HepG2 (cell line): ENCODE results near the gene ZC3H18. TPM values are rescaled to one million over a fixed set of nuclear protein-coding genes. Genes with fewer than 3 reads are reported as not detected.

Source experiments
- ATAC-seq: fragments of 200-7000 bp; cut with Tn5 transposase; 3 replicates; pipeline ENCODE4 v1.9.1; 2020; ENCODE audit warnings: mild to moderate bottlenecking, moderate library complexity
- BruUV-seq: library from RNA; stranded (reverse); fragments of 400-500 nt; replicated peaks from 2 replicates; lab custom pipeline; 2021; lab: Mats Ljungman, UMichigan
- CTCF ChIA-PET: fragments of 300-600 bp; formaldehyde crosslinking; extraction: SDS; loops from one replicate; lab custom pipeline; 2021; ENCODE audit warnings: low total read pairs, inconsistent platforms, low intra/inter-chr PET ratio; lab: Yijun Ruan, JAX
- POLR2A ChIA-PET: fragments of 350-600 bp; sonication (Branson Sonifier 250); formaldehyde crosslinking; loops from one replicate; lab custom pipeline; 2020; ENCODE audit warnings: antibody characterized with exemption, inconsistent platforms; lab: Yijun Ruan, JAX
- DNase-seq: peaks from one replicate; pipeline ENCODE4 v3.0.0-alpha.2; 2015; ENCODE audit warnings: low spot score
- FAIRE-seq: peaks from 3 replicates; lab custom pipeline; 2011; peaks lifted over from hg19 to GRCh38; lab: Jason Lieb, UNC
- H2AFZ ChIP-seq: one replicate; pipeline ENCODE4 v1.6.1; 2011; ENCODE audit warnings: low read length, inconsistent platforms
- H3K27ac ChIP-seq: fragments of 300-600 bp; 3 replicates; pipeline ENCODE4 v1.8.0; 2011; ENCODE audit warnings: mixed run types, mild to moderate bottlenecking, mixed read lengths, low read length, inconsistent platforms; ENCODE audit not compliant: insufficient read depth; ENCODE audit errors: extremely low read length
- H3K27me3 ChIP-seq, 2 experiments: fragments of 200-600 bp in 1 of 2; 2 replicates in 1 of 2; 3 replicates in 1 of 2; pipeline versions ENCODE4 v1.6.0 to v1.8.0; 2011; ENCODE audit warnings: low read length in 2 of 2, mild to moderate bottlenecking in 2 of 2, moderate library complexity in 2 of 2, inconsistent platforms in 1 of 2; ENCODE audit not compliant: insufficient read depth in 2 of 2, control insufficient read depth in 1 of 2
- H3K36me3 ChIP-seq, 2 experiments: fragments of 200-600 bp in 1 of 2; replicated peaks in 1 of 2; 2 replicates in 1 of 2; 3 replicates in 1 of 2; pipeline versions ENCODE4 v1.5.1 to v1.8.0; 2011; ENCODE audit warnings: low read length in 2 of 2, inconsistent platforms in 1 of 2; ENCODE audit not compliant: insufficient read depth in 2 of 2, control insufficient read depth in 1 of 2
- H3K4me1 ChIP-seq: 2 replicates; pipeline ENCODE4 v1.5.1; 2012; ENCODE audit warnings: low read length, inconsistent platforms; ENCODE audit not compliant: insufficient read depth
- H3K4me2 ChIP-seq: 2 replicates; pipeline ENCODE4 v1.6.0; 2011; ENCODE audit warnings: low read depth, low read length, inconsistent platforms
- H3K4me3 ChIP-seq, 3 experiments: fragments of 200-600 bp in 1 of 3; sonication (generic), shearing (Covaris generic) in 1 of 3; replicated peaks in 1 of 3; 2 replicates each; pipeline ENCODE4 v1.5.1; 2011 to 2016; ENCODE audit warnings: low read length in 3 of 3, inconsistent platforms in 2 of 3, low read depth in 2 of 3, mild to moderate bottlenecking in 2 of 3, control low read depth in 1 of 3, mixed read lengths in 1 of 3; ENCODE audit not compliant: insufficient read depth in 1 of 3
- H3K79me2 ChIP-seq: one replicate; pipeline ENCODE4 v1.6.1; 2011; ENCODE audit warnings: low read length, inconsistent platforms; ENCODE audit not compliant: insufficient read depth
- H3K9ac ChIP-seq: 2 replicates; pipeline ENCODE4 v1.6.0; 2011; ENCODE audit warnings: mild to moderate bottlenecking, low read depth, low read length, inconsistent platforms; ENCODE audit not compliant: insufficient read depth
- H3K9me3 ChIP-seq: 2 replicates; pipeline ENCODE4 v1.5.1; 2012; ENCODE audit warnings: mild to moderate bottlenecking, low read length
- H4K20me1 ChIP-seq: 2 replicates; pipeline ENCODE4 v1.6.0; 2011; ENCODE audit warnings: inconsistent platforms, mild to moderate bottlenecking, low read length, moderate library complexity; ENCODE audit not compliant: insufficient read depth
- CEBPB ChIP-seq: IDR thresholded peaks from 2 replicates; pipeline ENCODE4 v1.6.1; 2011; ENCODE audit warnings: low read depth, low read length, improper control_type of control experiment, borderline replicate concordance
- E2F5 ChIP-seq: sonication (generic); formaldehyde crosslinking; conservative IDR thresholded peaks from 2 replicates; pipeline ENCODE4 v1.4.0; 2020; ENCODE audit warnings: missing genetic modification reagents
- ELF4 ChIP-seq: sonication (generic); formaldehyde crosslinking; IDR thresholded peaks from 2 replicates; pipeline ENCODE4 v1.5.0; 2020; ENCODE audit warnings: missing genetic modification reagents, mild to moderate bottlenecking, moderate library complexity, borderline replicate concordance
- ETS1 ChIP-seq: sonication (generic); formaldehyde crosslinking; IDR thresholded peaks from 2 replicates; pipeline ENCODE4 v1.4.0; 2020; ENCODE audit warnings: missing genetic modification reagents
- JDP2 ChIP-seq: sonication (generic); formaldehyde crosslinking; IDR thresholded peaks from 2 replicates; pipeline ENCODE4 v1.8.1; 2022; ENCODE audit warnings: missing genetic modification reagents, borderline replicate concordance
- KLF13 ChIP-seq: sonication (generic); formaldehyde crosslinking; IDR thresholded peaks from 2 replicates; pipeline ENCODE4 v1.4.0; 2020; ENCODE audit warnings: mild to moderate bottlenecking, missing genetic modification reagents
- PBX2 ChIP-seq: IDR thresholded peaks from 2 replicates; pipeline ENCODE4 v1.6.1; 2016; ENCODE audit warnings: control low read depth
- RNF219 ChIP-seq: sonication (generic); formaldehyde crosslinking; IDR thresholded peaks from 2 replicates; pipeline ENCODE4 v1.5.0; 2020; ENCODE audit warnings: mild to moderate bottlenecking, missing genetic modification reagents
- SMC3 ChIP-seq: IDR thresholded peaks from 2 replicates; pipeline ENCODE4 v1.6.1; 2011; ENCODE audit warnings: low read length, improper control_type of control experiment
- ZBTB21 ChIP-seq: sonication (generic); formaldehyde crosslinking; IDR thresholded peaks from 2 replicates; pipeline ENCODE4 v1.4.0; 2020; ENCODE audit warnings: missing genetic modification reagents
- ZKSCAN1 ChIP-seq: fragments of 150-350 bp; IDR thresholded peaks from 2 replicates; pipeline ENCODE4 v1.6.1; 2014; ENCODE audit warnings: low read length
- ZNF20 ChIP-seq: sonication (generic); formaldehyde crosslinking; IDR thresholded peaks from 2 replicates; pipeline ENCODE4 v1.4.0; 2020; ENCODE audit warnings: mild to moderate bottlenecking, moderate library complexity, missing genetic modification reagents
- ZNF530 ChIP-seq: sonication (generic); formaldehyde crosslinking; IDR thresholded peaks from 2 replicates; pipeline ENCODE4 v1.5.0; 2020; ENCODE audit warnings: low read depth, mild to moderate bottlenecking, missing genetic modification reagents
- ZSCAN29 ChIP-seq: sonication (generic); formaldehyde crosslinking; conservative IDR thresholded peaks from 2 replicates; pipeline ENCODE4 v1.4.0; 2020; ENCODE audit warnings: mild to moderate bottlenecking, missing genetic modification reagents
- WGBS: methylation state at CpG from one replicate; pipeline ENCODE4 v1.1.6; 2017; ENCODE audit warnings: low lambda C conversion rate; 5-methylcytosine and 5-hydroxymethylcytosine counted together
- in situ Hi-C: cut with HindIII; loops from 2 replicates; pipeline ENCODE4 v1.10.0; 2017; ENCODE audit warnings: low pct_unique_long_range_greater_than_20kb; ENCODE audit not compliant: extremely low pct_ligation_motif_present
- intact Hi-C: fragments of 100-400 bp; cut with micrococcal nuclease; formaldehyde crosslinking; loops from one replicate; pipeline ENCODE4 v1.10.0; 2022; ENCODE audit not compliant: unreplicated experiment
- polyA plus RNA-seq, 8 experiments: library from polyadenylated mRNA; depleted of rRNA in 3 of 8; stranded (reverse) in 7 of 8; unstranded in 1 of 8; fragments of >200 nt; fragmentation: Illumina TruSeq in 4 of 8; extraction: Trizol in 4 of 8; gene quantifications; 2 replicates each; pipeline versions ENCODE4 v1.2.1 to v1.2.3, GENCODE V29; 2011 to 2016; ENCODE audit warnings: low read depth in 4 of 8, missing spikeins in 1 of 8, mixed read lengths in 1 of 8; ENCODE audit not compliant: insufficient read depth in 1 of 8
- total RNA-seq, 5 experiments: library from RNA; depleted of rRNA; stranded (reverse); fragments of >200 nt; fragmentation: Illumina TruSeq; extraction: Trizol; gene quantifications; 2 replicates each; pipeline ENCODE4 v1.2.3, GENCODE V29; 2016; ENCODE audit warnings: low read depth in 1 of 5

Gene ZC3H18
- total and polyA plus RNA-seq, 2 of the 13 experiments (the other 11 are each of a cell fraction or from before 2014, with no cell fraction given): 11.2 to 27.4 TPM

- no TSS peak for BruUV-seq
- H3K27me3 ChIP-seq: no peaks in the 10 kb centered on the region
- H3K4me3 ChIP-seq: no peak overlapping the region
- WGBS: 97% methylated on average over 17 of the region's 17 CpGs
- no peaks in the 10 kb centered on the region for H3K9me3 ChIP-seq
- H3K27ac ChIP-seq: no peak overlapping the region
- no peak overlapping the region for H3K9ac ChIP-seq
- no peak overlapping the region for H2AFZ ChIP-seq
- peaks cover 10% of the 10 kb centered on the region for H3K4me1 ChIP-seq
- no peaks in the 10 kb centered on the region; the same call in 1 of the 2 replicates for H4K20me1 ChIP-seq
- ATAC-seq: no peak
- in situ Hi-C loops (no loop called here), intact Hi-C loops (no loop called here)
- no peak overlapping the region for H3K4me2 ChIP-seq
- DNase-seq: no peak
- POLR2A ChIA-PET: no interaction called here
- no peak for TF ChIP-seq ZSCAN29 (CRISPR knock-in tag)
- no peak for TF ChIP-seq E2F5
- TF ChIP-seq ZNF20: no peak
- TF ChIP-seq JDP2: no peak
- no peak for TF ChIP-seq ZKSCAN1
- TF ChIP-seq CEBPB: peak; percentile 79
- TF ChIP-seq ELF4 (CRISPR knock-in tag): no peak
- FAIRE-seq: no peak
- H3K79me2 ChIP-seq: no peaks in the 10 kb centered on the region
- peaks cover 40 to 78% of the 10 kb centered on the region in 2 experiments for H3K36me3 ChIP-seq
- CTCF ChIA-PET: no interaction called here
Measured at GRCh38 chr16:88606148-88606757, 36.0 kb downstream of the ZC3H18 start.

GRCh38 chr16:88608076-88608475 is 37.9 kb downstream of the ZC3H18 start:
- Histone ChIP-seq H3K9ac (no peak overlapping the region), H3K4me2 (no peak overlapping the region), H3K9me3 (no peaks in the 10 kb centered on the region), H3K79me2 (no peaks in the 10 kb centered on the region), H2AFZ (no peak overlapping the region), H3K4me3 (no peak overlapping the region), H3K36me3 (peaks cover 33 to 76% of the 10 kb centered on the region in 2 experiments), H4K20me1 (no peaks in the 10 kb centered on the region), H3K4me1 (no peaks in the 10 kb centered on the region), H3K27ac (no peak overlapping the region), H3K27me3 (no peaks in the 10 kb centered on the region)
- ATAC-seq: no peak
- WGBS: 99% methylated on average over 6 of the region's 6 CpGs
- ChIA-PET CTCF (no interaction called here), POLR2A (no interaction called here)
- no TSS peak for BruUV-seq
- in situ Hi-C loops (no loop called here), intact Hi-C loops (no loop called here)
- FAIRE-seq: no peak
- no peak for DNase-seq
- TF ChIP-seq ZBTB21 (CRISPR knock-in tag) (no peak), ETS1 (no peak), KLF13 (CRISPR knock-in tag) (no peak), SMC3 (no peak), PBX2 (CRISPR knock-in tag) (no peak), RNF219 (CRISPR knock-in tag) (no peak), ZNF530 (no peak)
